GM19467 (cell line): ENCODE measurements around the gene LFNG.

ENCODE experiments used
- ATAC-seq: cut with Tn5 transposase; IDR thresholded peaks from one replicate; pipeline ENCODE4 v1.9.1; 2021; ENCODE audit warnings: mild to moderate bottlenecking, moderate library complexity; ENCODE audit not compliant: unreplicated experiment

The LFNG gene

DNA sequence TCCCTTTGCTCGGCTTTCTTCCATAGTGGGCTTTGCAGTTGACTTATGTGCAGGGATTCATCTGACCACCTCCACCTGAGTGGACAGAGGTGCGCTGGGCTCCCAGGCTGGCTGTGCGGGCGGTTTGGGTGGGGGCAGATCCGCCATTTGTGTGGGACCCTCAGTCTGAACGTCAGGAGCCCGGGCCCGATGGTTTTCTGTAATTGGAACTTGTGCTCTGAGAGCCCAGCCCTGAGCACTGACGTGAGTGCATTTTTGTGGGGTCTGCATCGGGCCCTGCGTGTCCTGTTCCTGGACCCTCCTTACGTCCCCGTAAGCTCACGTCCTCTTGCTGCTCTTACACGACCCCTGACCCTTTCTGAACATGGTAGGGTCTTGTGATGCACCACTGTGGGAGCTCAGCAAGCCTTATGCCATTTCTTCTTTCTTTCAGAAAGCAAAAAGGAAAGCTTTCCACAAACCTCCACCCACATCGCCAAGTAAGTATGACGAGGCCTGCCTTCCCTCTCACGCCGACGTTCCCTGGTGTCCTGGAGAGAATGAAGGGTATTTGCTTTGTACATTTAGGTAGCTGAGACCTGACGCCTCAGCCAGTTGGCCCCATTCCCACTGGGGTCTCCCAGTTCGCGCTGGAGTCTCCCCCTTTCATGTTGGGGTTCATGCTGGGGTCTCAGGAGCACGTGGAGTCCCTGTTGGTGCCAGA is 49.1 kb downstream of the LFNG start:
- no peak for ATAC-seq

DNA sequence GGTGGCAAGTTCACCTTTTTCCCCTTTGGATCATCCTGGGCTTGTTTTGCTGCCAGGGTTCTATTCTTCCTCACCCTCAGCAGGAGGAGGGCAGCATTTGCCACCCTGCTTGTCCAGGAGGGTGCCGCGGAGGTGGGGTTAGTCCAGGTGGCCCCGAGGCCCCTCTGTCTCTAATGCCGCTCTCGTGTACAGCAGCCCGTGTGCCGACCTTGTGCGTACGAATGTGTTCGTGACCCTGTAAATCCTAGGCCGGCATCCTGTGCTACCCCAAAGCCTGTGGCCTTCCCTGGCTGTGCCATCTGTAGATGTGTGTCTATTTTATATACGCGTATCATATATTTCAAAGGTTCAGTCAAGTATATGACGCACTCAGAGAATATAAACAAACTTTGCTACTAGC is 49.8 kb downstream of the LFNG start:
- ATAC-seq, result no peak

GRCh38 chr7:2570021-2570420 is 50.4 kb downstream of the LFNG start:
- ATAC-seq, result no peak

DNA sequence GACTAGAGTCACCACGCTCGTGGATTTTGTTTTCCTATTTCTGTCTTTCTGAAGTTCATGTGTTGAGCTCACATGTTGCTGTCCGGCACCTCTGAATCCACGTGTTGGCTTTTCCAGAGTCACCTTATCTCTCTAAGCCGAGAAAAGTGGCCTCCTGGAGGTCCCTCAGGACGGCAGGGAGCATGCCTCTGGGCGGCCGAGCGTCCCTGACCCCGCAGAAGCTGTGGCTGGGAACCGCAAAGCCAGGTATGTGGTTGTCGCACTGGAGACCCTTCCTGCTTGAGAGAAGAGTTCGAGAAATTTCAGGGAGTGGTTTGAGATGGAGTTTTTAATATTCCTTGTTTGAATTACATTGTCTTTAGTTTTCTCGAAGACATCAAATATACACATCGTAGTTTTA is 51.8 kb downstream of the LFNG start:
- no peak for ATAC-seq

GRCh38 chr7:2572101-2572842 is 52.7 kb downstream of the LFNG start:
- ATAC-seq, result no peak

GRCh38 chr7:2573761-2574160 is 54.2 kb downstream of the LFNG start:
- no peak for ATAC-seq

DNA sequence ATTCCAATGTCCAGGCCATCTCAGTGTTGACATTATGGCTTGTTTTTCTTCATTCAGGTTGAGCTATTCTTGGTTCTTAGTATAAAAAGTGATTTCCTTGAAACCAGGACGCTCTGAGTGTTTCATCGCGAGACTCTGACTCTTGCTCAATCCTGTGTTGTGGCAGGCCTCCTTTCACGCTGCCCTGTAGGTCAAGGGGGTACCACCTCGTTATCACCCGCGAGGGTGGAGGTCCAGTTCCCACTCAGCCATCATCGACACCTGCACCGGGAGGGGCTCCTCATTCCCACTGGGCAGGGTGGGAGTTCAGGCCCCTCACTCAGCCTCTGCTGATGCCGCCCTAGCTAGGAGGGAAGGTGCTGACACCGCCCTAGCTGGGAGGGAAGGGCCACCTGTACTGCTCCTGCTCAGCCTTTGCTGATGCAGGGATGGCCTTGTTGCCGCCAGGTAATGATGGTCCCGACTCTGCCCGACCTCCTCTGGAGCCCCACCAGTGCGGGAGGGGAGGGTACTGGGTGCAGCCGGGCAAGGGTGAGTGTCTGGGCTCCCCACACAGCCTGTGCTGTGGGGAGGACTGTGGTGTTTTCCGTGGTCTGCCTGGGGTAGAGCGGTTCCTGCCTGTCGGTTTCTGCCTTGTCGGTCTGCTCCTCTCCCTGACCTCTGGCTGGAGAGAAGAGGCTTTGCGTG is 55.6 kb downstream of the LFNG start:
- no peak for ATAC-seq

- no peak for ATAC-seq
These were observed 56.3 kb downstream of the LFNG start for GRCh38 chr7:2575733-2576340.

GRCh38 chr7:2576742-2577491 is 57.3 kb downstream of the LFNG start:
- no peak for ATAC-seq
